ENCODE measurements around the gene SYP. TPM values are rescaled to one million over a fixed set of nuclear protein-coding genes. Genes with fewer than 3 reads are reported as not detected.
A peak's percentile ranks its signal among the peaks of the same experiment; 100 is the strongest.

The SYP gene
- total RNA-seq, 3 donors from 2014 or later (not counting 1 experiment from before 2014, with no cell fraction given) = 0.36 to 1.0 (median 0.80) TPM

GRCh38 chrX:49237060-49237459 is 37.1 kb upstream of the SYP start:
- peak overlapping the region; percentile 65 for H3K4me3 Mint-ChIP-seq
- intact Hi-C loops (cut with micrococcal nuclease) = no loop called here
- Histone ChIP-seq H3K36me3 (ENCODE audit: control insufficient read depth, insufficient read depth, low read length) (no peaks in the 10 kb centered on the region), H3K4me1 (ENCODE audit: control insufficient read depth, insufficient read depth, low read length) (peaks cover 22% of the 10 kb centered on the region), H3K27me3 (ENCODE audit: control insufficient read depth, insufficient read depth, low read length) (no peaks in the 10 kb centered on the region), H3K27ac (ENCODE audit: low read length) (peak overlapping the region; percentile 25), H3K9me3 (ENCODE audit: control insufficient read depth, insufficient read depth, low read length) (no peaks in the 10 kb centered on the region), H3K4me3 (ENCODE audit: low read length) (no peak overlapping the region)
- H3K27me3 Mint-ChIP-seq (ENCODE audit: low read depth in 2 of 2) = no peaks in the 10 kb centered on the region
- H3K27ac Mint-ChIP-seq = peak overlapping the region; percentile 90 to 97
- ATAC-seq = peak in 1 of 3 donors; percentile 41
- no peak for DNase-seq
- no peaks in the 10 kb centered on the region for H3K36me3 Mint-ChIP-seq
- 23% methylated on average over 9 of the region's 9 CpGs for WGBS (ENCODE audit: insufficient coverage)
- no peaks in the 10 kb centered on the region for H3K9me3 Mint-ChIP-seq
- no peak for TF ChIP-seq CTCF (IDR thresholded peaks at IDR 0.05)
- H3K4me1 Mint-ChIP-seq = peaks cover 11 to 23% of the 10 kb centered on the region in 2 donors

- H3K4me3 Mint-ChIP-seq = no peak overlapping the region
- ATAC-seq (no peak), DNase-seq (no peak)
- H3K4me3 ChIP-seq (ENCODE audit: low read length) = no peak overlapping the region
- H3K27ac Mint-ChIP-seq = no peak overlapping the region
- TF ChIP-seq CTCF (IDR thresholded peaks at IDR 0.05) = no peak
- no peaks in the 10 kb centered on the region for H3K9me3 ChIP-seq (ENCODE audit: control insufficient read depth, insufficient read depth, low read length)
- H3K36me3 ChIP-seq (ENCODE audit: control insufficient read depth, insufficient read depth, low read length) = no peaks in the 10 kb centered on the region
- no peaks in the 10 kb centered on the region for H3K27me3 ChIP-seq (ENCODE audit: control insufficient read depth, insufficient read depth, low read length)
- intact Hi-C loops (cut with micrococcal nuclease) = no loop called here
- no peaks in the 10 kb centered on the region for H3K9me3 Mint-ChIP-seq
- peaks cover 11 to 43% of the 10 kb centered on the region in 2 donors for H3K4me1 Mint-ChIP-seq
- H3K27me3 Mint-ChIP-seq (ENCODE audit: low read depth in 2 of 2) = no peaks in the 10 kb centered on the region
- H3K27ac ChIP-seq (ENCODE audit: low read length) = no peak overlapping the region
- H3K36me3 Mint-ChIP-seq = no peaks in the 10 kb centered on the region
- WGBS (ENCODE audit: insufficient coverage) = 82% methylated on average over 56 of the region's 56 CpGs
- peaks cover 41% of the 10 kb centered on the region for H3K4me1 ChIP-seq (ENCODE audit: control insufficient read depth, insufficient read depth, low read length)
Observed at GRCh38 chrX:49233887-49234555, 34.0 kb upstream of the SYP start.

GRCh38 chrX:49233176-49233575 is 33.2 kb upstream of the SYP start, which contains the start of gene CACNA1F:
Gene CACNA1F, minus strand, starts transcription at chrX:49233340. Its CDS starts 31 bp downstream, at chrX:49233309.
- no CpG with 5 or more reads among the region's 9 CpGs for WGBS (ENCODE audit: insufficient coverage)
- Mint-ChIP-seq H3K36me3 (no peaks in the 10 kb centered on the region), H3K4me1 (peaks cover 11 to 43% of the 10 kb centered on the region in 2 donors), H3K27me3 (ENCODE audit: low read depth in 2 of 2) (no peaks in the 10 kb centered on the region), H3K4me3 (peak within 1 kb of the TSS; percentile 29), H3K27ac (no peak within 1 kb of the TSS), H3K9me3 (no peaks in the 10 kb centered on the region)
- DNase-seq = no peak
- H3K27ac ChIP-seq (ENCODE audit: low read length) = no peak within 1 kb of the TSS
- no peak for ATAC-seq
- peaks cover 41% of the 10 kb centered on the region for H3K4me1 ChIP-seq (ENCODE audit: control insufficient read depth, insufficient read depth, low read length)
- intact Hi-C loops (cut with micrococcal nuclease) = no loop called here
- H3K27me3 ChIP-seq (ENCODE audit: control insufficient read depth, insufficient read depth, low read length) = no peaks in the 10 kb centered on the region
- no peak for TF ChIP-seq CTCF (IDR thresholded peaks at IDR 0.05)
- H3K4me3 ChIP-seq (ENCODE audit: low read length) = no peak within 1 kb of the TSS
- H3K9me3 ChIP-seq (ENCODE audit: control insufficient read depth, insufficient read depth, low read length) = no peaks in the 10 kb centered on the region
- no peaks in the 10 kb centered on the region for H3K36me3 ChIP-seq (ENCODE audit: control insufficient read depth, insufficient read depth, low read length)

DNA sequence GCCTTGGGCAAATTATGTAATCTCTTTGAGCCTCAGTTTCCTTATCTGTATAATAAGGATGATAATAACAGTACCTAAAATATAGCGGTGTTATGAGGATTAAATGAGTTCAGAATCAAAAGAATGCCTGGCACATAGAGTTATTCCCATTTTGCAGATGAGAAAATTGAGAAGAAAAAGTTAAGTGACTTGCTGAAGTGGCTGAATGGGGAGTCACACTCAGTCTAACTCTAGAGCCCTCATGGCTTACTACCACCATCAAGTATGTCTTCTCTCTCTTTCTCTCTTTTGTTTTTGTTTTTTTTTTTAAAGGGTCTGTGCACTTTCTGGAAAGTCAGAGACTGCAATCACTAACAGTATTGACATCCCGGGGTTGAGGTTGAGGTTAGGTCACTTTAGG is 32.5 kb upstream of the SYP start:
- Histone ChIP-seq H3K4me1 (ENCODE audit: control insufficient read depth, insufficient read depth, low read length) (peaks cover 41% of the 10 kb centered on the region), H3K36me3 (ENCODE audit: control insufficient read depth, insufficient read depth, low read length) (no peaks in the 10 kb centered on the region), H3K27me3 (ENCODE audit: control insufficient read depth, insufficient read depth, low read length) (no peaks in the 10 kb centered on the region), H3K27ac (ENCODE audit: low read length) (no peak overlapping the region), H3K4me3 (ENCODE audit: low read length) (no peak overlapping the region), H3K9me3 (ENCODE audit: control insufficient read depth, insufficient read depth, low read length) (no peaks in the 10 kb centered on the region)
- TF ChIP-seq CTCF (IDR thresholded peaks at IDR 0.05) = no peak
- Mint-ChIP-seq H3K9me3 (no peaks in the 10 kb centered on the region), H3K27me3 (ENCODE audit: low read depth in 2 of 2) (no peaks in the 10 kb centered on the region), H3K4me3 (peak overlapping the region; percentile 29), H3K27ac (no peak overlapping the region), H3K36me3 (no peaks in the 10 kb centered on the region), H3K4me1 (peaks cover 11 to 43% of the 10 kb centered on the region in 2 donors)
- ATAC-seq (no peak), DNase-seq (no peak)
- WGBS (ENCODE audit: insufficient coverage) = 100% methylated on average over 1 of the region's 2 CpGs
- intact Hi-C loops (cut with micrococcal nuclease) = no loop called here
